Mesenteric fat pad (tissue), 1 donor: ENCODE measurements around the gene PEX1. TPM values are rescaled to one million over a fixed set of nuclear protein-coding genes. Genes with fewer than 3 reads are reported as not detected.
"Not testable (repeated sequence)": the region's sequence is repeated elsewhere in the genome, so short reads cannot be mapped to it uniquely, and the experiment has no call there.

Experiments used
- DNase-seq: peaks from one replicate; pipeline ENCODE4 v3.0.0-alpha.2; 2020; ENCODE audit warnings: low spot score
- total RNA-seq: library from RNA; stranded (reverse); fragmentation: NEBNext Ultra II Directional; extraction: Animal tissue kit (Norgen Biotek cat#: 25700); gene quantifications from one replicate; pipeline ENCODE4 v1.2.1, GENCODE V29; 2021
- donor health status: DM: yes; HTN: yes; CAD: no.

PEX1 gene
- total RNA-seq, 1 donor from 2014 or later = 12.5 TPM

DNA sequence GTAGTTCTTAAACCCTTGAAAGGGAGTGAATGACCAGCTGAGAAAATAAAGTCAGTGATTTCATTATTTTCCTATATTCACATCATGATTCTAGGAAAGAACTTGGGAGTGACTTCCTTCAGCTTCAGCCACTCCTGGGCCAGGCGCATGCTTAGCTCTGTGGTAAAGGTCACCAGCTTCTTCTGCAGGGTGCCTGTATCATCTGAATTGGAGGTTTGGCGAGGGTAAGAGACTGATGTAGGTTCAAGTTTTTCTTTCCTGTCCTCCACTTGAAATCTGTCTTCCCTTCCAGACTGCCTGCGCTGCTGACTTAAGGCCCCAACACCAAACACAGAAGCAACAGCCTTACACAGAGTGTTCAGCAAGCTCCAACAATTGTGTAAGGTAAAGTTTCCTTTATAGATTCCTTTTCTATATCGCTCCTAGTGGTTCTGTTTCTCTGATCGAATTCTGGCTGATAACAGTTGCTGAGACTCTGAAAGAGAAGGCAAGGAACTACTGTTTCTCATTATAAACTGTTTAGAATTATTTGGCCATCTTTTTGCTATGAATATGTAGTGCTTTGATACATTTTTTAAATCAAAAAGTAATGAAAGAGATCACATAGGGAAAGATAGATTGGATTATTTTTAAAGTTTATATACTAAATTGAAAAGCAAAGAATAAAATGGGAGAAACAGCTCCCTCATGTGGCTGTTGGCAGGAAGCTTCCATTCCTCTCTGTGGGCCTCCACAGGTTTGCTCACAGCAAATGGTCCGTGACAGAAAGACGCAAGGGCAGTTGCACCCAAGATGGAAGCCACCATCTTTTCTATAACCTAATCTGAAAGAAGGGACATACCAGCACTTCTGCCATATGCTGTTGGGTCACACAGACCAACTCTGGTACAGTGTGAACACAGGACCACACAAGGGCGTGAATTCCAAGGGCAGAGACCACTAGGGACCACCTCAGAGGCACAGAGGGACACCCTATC, 67.0 kb downstream of the PEX1 start:
- DNase-seq = no peak

DNA sequence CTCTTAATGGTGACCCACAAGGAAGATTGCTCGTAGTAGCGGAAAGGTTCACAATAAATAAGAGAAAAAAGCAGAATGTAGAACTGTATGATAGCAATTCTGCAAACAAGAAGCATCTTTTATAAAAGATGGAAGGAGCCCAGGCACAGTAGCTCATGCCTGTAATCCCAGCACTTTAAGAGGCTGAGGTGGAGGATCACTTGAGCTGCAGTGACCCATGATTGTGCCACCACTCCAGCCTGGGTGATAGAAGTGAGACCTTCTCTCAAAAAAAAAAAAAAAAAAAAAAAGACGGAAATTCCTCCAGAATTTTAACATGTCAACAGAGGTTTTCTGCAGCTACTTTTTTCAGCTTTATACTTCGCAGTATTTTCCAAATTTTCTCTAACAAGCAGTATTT, 67.8 kb downstream of the PEX1 start:
- no peak for DNase-seq

DNA sequence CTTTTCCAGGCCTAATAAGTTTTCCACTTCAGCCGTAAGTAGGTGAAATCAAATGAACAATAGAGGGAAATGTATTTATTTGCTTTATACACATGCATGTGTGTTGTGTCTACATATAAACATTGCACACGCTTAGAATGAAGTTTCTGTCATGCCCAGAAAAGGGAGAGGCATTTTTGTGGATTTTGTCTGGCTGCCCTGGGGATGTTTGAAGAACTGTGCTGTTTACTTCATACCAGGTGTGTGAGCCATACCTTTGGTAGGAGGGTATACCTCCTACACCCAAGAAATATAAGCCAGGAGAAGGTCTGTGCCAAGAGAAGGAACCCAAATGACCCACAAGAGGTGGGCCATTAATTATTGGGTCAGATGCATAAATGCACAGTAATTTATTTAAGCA, 68.2 kb downstream of the PEX1 start:
- no peak for DNase-seq

- no peak for DNase-seq
Observed at GRCh38 chr7:92456236-92456635, 72.1 kb downstream of the PEX1 start.

DNA sequence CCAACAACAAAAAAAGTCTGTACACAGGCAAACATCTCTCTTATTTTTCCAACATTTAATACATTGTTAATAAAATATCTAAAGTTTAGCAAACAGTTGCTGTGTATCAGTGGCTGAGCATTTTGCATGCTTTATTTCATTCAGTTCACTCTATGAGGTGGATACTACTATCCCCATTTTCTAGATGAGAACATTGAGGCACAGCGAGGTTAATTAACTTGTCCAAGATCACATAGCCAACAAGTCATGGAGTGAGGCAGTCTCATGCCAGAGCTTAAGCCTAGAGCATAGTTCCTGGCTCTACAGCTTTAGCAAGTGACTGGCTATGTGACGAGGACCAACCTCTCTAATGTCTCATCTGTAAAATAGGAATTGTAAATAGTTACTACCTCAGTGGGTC, 76.7 kb downstream of the PEX1 start:
- no peak for DNase-seq

DNA sequence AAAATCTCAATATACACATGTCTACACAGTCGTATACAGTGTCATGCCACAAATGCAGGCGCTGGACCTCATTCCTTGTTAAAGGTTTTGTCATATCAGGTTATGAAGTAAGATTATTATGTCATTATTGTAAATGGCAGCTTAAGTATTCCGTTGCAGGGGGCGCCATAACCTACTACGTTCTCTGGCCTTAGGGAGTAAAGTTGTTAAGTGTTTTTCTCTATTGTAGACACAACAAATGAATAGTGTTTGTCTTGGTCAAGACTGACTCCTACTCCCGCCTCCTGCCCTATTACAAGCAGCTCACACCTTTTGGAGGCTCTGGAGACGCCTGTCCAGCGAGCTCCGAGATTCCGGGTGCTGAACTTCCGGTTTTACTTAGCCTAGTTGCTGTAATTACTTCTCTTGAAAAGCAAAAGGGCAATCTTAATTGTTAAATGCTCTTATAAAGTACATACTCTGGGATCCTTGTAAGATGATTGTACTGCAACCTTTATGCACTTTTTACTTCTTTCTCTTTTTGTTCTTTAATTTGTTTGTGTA, 80.0 kb downstream of the PEX1 start:
- no peak for DNase-seq

GRCh38 chr7:92447345-92448204, 80.7 kb downstream of the PEX1 start, which contains the start of gene GATAD1:
Gene GATAD1, plus strand, starts transcription at chr7:92447482. Its CDS starts 248 bp downstream, at chr7:92447730.
- peak; percentile 97 for DNase-seq

DNA sequence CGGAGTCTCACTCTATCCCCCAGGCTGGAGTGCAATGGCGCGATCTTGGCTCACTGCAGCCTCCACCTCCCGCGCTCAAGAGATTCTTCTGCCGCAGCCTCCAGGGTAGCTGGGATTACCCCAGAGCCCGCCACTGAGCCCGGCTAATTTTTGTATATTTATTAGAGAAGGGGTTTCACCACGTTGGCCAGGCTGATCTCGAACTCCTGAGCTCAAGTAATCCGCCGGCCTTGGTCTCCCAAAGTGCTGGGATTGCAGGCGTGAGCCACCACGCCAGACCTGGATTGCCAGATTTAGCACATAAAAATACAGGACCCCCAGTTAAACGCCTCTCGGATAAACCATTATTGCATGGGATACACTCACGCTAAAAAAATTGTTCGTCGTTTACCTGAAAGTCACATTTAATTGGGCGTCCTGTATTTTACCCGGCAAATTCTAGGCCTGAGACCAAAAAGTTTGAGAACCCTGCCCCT, 81.4 kb downstream of the PEX1 start:
- no peak for DNase-seq

DNA sequence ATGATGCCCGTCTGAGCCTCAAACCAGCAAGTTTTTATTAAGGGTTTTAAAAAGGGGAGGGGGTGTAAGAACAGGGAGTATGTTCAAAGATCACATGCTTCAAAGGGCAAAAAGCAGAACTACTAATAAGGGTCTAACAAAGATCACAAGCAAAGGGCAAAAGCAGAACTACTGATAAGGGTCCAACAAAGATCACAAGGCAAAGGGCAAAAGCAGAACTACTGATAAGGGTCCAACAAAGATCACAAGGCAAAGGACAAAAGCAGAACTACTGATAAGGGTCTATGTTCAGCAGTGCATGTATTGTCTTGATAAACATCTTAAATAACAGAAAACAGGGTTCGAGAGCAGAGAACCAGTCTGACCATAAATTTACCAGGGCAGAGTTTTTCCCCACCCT, 85.6 kb downstream of the PEX1 start:
- not testable (repeated sequence) for DNase-seq

- DNase-seq = no peak
Observed at GRCh38 chr7:92437956-92438491, 90.3 kb downstream of the PEX1 start.

Other genes starting within 250 kb of the PEX1 start
- gene GATAD1, start 81.0 kb downstream of the PEX1 start, total RNA-seq = 29.6 TPM
- not detected for gene ERVW-1, start 50.6 kb downstream of the PEX1 start, total RNA-seq
- gene RBM48, start 275 bp upstream of the PEX1 start, total RNA-seq = 8.0 TPM
- gene FAM133B, start 61.9 kb upstream of the PEX1 start, total RNA-seq = 24.0 TPM